SK-N-SH (cell line): ENCODE results near the gene ATP7B. TPM values are rescaled to one million over a fixed set of nuclear protein-coding genes. Genes with fewer than 3 reads are reported as not detected.

ENCODE experiments used
- CTCF ChIA-PET: fragments of 300-600, 350-600 bp; formaldehyde crosslinking; extraction: SDS; loops from one replicate; lab custom pipeline; 2021; lab: Yijun Ruan, JAX
- POLR2A ChIA-PET: fragments of 350-600 bp; sonication (Branson Sonifier 250); formaldehyde crosslinking; extraction: SDS; loops from one replicate; lab custom pipeline; 2020; ENCODE audit warnings: antibody characterized with exemption, inconsistent platforms; lab: Yijun Ruan, JAX
- DNase-seq: peaks from one replicate; pipeline ENCODE4 v3.0.0; 2012
- H2AFZ ChIP-seq: fragments of 200-600 bp; sonication (generic); 2 replicates; pipeline ENCODE4 v1.8.1; 2016; ENCODE audit warnings: antibody characterized with exemption, mild to moderate bottlenecking, low read depth
- H3F3A ChIP-seq: fragments of 200-600 bp; sonication (generic); replicated peaks from 2 replicates; pipeline ENCODE3; 2016; ENCODE audit warnings: antibody characterized with exemption, mild to moderate bottlenecking; ENCODE audit not compliant: insufficient read depth
- H3K27ac ChIP-seq, 2 experiments: fragments of 200-500 bp in 1 of 2; fragments of 200-600 bp in 1 of 2; sonication (Bioruptor generic) in 1 of 2; sonication (generic), shearing (Covaris generic) in 1 of 2; 2 replicates each; pipeline versions ENCODE4 v1.5.1 to v1.6.1; 2014 to 2016; ENCODE audit warnings: low read depth in 2 of 2, inconsistent platforms in 1 of 2, low read length in 1 of 2, mild to moderate bottlenecking in 1 of 2, mixed read lengths in 1 of 2
- H3K27me3 ChIP-seq: fragments of 200-600 bp; sonication (generic), shearing (Covaris generic); 2 replicates; pipeline ENCODE4 v1.6.1; 2016; ENCODE audit warnings: mixed run types; ENCODE audit not compliant: insufficient read depth
- H3K36me3 ChIP-seq, 2 experiments: fragments of 200-500 bp in 1 of 2; fragments of 200-600 bp in 1 of 2; sonication (Bioruptor generic) in 1 of 2; sonication (generic) in 1 of 2; replicated peaks in 1 of 2; 2 replicates each; pipeline versions ENCODE3 to v1.5.1; 2014 to 2016; ENCODE audit warnings: low read length in 1 of 2, mild to moderate bottlenecking in 1 of 2; ENCODE audit not compliant: insufficient read depth in 2 of 2, control insufficient read depth in 1 of 2
- H3K4me1 ChIP-seq, 2 experiments: fragments of 200-500 bp in 1 of 2; fragments of 200-600 bp in 1 of 2; sonication (Bioruptor generic) in 1 of 2; sonication (generic), shearing (Covaris generic) in 1 of 2; 2 replicates each; pipeline versions ENCODE4 v1.5.1 to v1.6.1; 2014 to 2016; ENCODE audit warnings: low read depth in 1 of 2, low read length in 1 of 2, mixed run types in 1 of 2; ENCODE audit not compliant: insufficient read depth in 2 of 2, control insufficient read depth in 1 of 2
- H3K4me2 ChIP-seq: fragments of 200-600 bp; sonication (generic), shearing (Covaris generic); 2 replicates; pipeline ENCODE4 v1.6.1; 2017; ENCODE audit warnings: mixed run types
- H3K4me3 ChIP-seq, 2 experiments: fragments of 200-500 bp in 1 of 2; fragments of 200-600 bp in 1 of 2; sonication (Bioruptor generic) in 1 of 2; sonication (generic), shearing (Covaris generic) in 1 of 2; 2 replicates each; pipeline versions ENCODE4 v1.5.1 to v1.8.1; 2014 to 2016; ENCODE audit warnings: low read depth in 2 of 2, inconsistent platforms in 1 of 2, low read length in 1 of 2, mild to moderate bottlenecking in 1 of 2, mixed read lengths in 1 of 2, moderate library complexity in 1 of 2
- H3K79me2 ChIP-seq: fragments of 200-600 bp; sonication (generic); 2 replicates; pipeline ENCODE4 v1.8.1; 2017; ENCODE audit warnings: mild to moderate bottlenecking; ENCODE audit not compliant: insufficient read depth
- H3K9ac ChIP-seq: fragments of 200-600 bp; sonication (generic); 2 replicates; pipeline ENCODE4 v1.6.1; 2017; ENCODE audit warnings: mixed run types
- H3K9me2 ChIP-seq: fragments of 200-600 bp; sonication (generic); 2 replicates; pipeline ENCODE4 v1.6.1; 2017; ENCODE audit warnings: mixed run types
- H3K9me3 ChIP-seq: fragments of 200-600 bp; sonication (generic); 2 replicates; pipeline ENCODE4 v1.6.1; 2017; ENCODE audit warnings: mixed run types, mild to moderate bottlenecking, moderate library complexity
- H4K20me1 ChIP-seq: fragments of 200-600 bp; sonication (generic); 2 replicates; pipeline ENCODE4 v1.6.1; 2017; ENCODE audit warnings: mild to moderate bottlenecking, mixed run types; ENCODE audit not compliant: insufficient read depth
- CHD2 ChIP-seq: fragments of 150-350 bp; IDR thresholded peaks from 2 replicates; pipeline ENCODE4 v1.6.1; 2018; ENCODE audit warnings: low read length; ENCODE audit not compliant: partially characterized antibody
- ELF1 ChIP-seq: IDR thresholded peaks from 2 replicates; pipeline ENCODE4 v1.4.0; 2012
- EP300 ChIP-seq, 2 experiments: IDR thresholded peaks; 2 replicates each; pipeline versions ENCODE4 v1.4.0 to v1.6.1; 2012; ENCODE audit warnings: borderline replicate concordance in 1 of 2, low read depth in 1 of 2, low read length in 1 of 2
- EZH2phosphoT487 ChIP-seq: fragments of 200-600 bp; sonication (generic); IDR thresholded peaks from 2 replicates; pipeline ENCODE4 v1.6.1; 2017; ENCODE audit warnings: low read depth, mixed run types, mild to moderate bottlenecking, antibody characterized with exemption, moderate library complexity, borderline replicate concordance
- FOSL2 ChIP-seq: IDR thresholded peaks from 2 replicates; pipeline ENCODE4 v1.4.0; 2012; ENCODE audit warnings: low read depth, mild to moderate bottlenecking, moderate library complexity, borderline replicate concordance
- FOXJ3 ChIP-seq: sonication (generic); formaldehyde crosslinking; IDR thresholded peaks from 2 replicates; pipeline ENCODE4 v1.5.1; 2020; ENCODE audit warnings: mild to moderate bottlenecking, missing genetic modification reagents
- GATA2 ChIP-seq: sonication (generic); formaldehyde crosslinking; IDR thresholded peaks from 2 replicates; pipeline ENCODE4 v1.5.0; 2020; ENCODE audit warnings: mild to moderate bottlenecking, missing genetic modification reagents
- JUND ChIP-seq: IDR thresholded peaks from 2 replicates; pipeline ENCODE4 v1.4.0; 2012
- NRF1 ChIP-seq: IDR thresholded peaks from 2 replicates; pipeline ENCODE4 v1.6.1; 2012; ENCODE audit warnings: low read depth, mild to moderate bottlenecking, low read length
- POLR2AphosphoS5 ChIP-seq: IDR thresholded peaks from 2 replicates; pipeline ENCODE4 v1.6.1; 2012; ENCODE audit warnings: low read depth, low read length
- RAD21 ChIP-seq: IDR thresholded peaks from 2 replicates; pipeline ENCODE4 v1.6.1; 2012; ENCODE audit warnings: mild to moderate bottlenecking, low read length
- RFX5 ChIP-seq: IDR thresholded peaks from 2 replicates; pipeline ENCODE4 v1.6.1; 2012; ENCODE audit warnings: mild to moderate bottlenecking, improper control_type of control experiment, low read length
- RXRA ChIP-seq: IDR thresholded peaks from 2 replicates; pipeline ENCODE4 v1.4.0; 2012; ENCODE audit warnings: low read depth, mild to moderate bottlenecking, borderline replicate concordance
- TAF1 ChIP-seq: IDR thresholded peaks from 2 replicates; pipeline ENCODE4 v1.6.1; 2012; ENCODE audit warnings: low read depth, mild to moderate bottlenecking, low read length, moderate library complexity, borderline replicate concordance
- TCF12 ChIP-seq: IDR thresholded peaks from 2 replicates; pipeline ENCODE4 v1.4.0; 2012
- YY1 ChIP-seq: IDR thresholded peaks from 2 replicates; pipeline ENCODE4 v1.4.0; 2012; ENCODE audit warnings: low read depth, mild to moderate bottlenecking
- WGBS: methylation state at CpG from one replicate; pipeline ENCODE4 v1.1.6; 2017; ENCODE audit warnings: low lambda C conversion rate; 5-methylcytosine and 5-hydroxymethylcytosine counted together
- polyA plus RNA-seq, 3 experiments: library from polyadenylated mRNA; depleted of rRNA; stranded (reverse); fragments of >200 nt; gene quantifications; 2 replicates each; pipeline ENCODE4 v1.2.3, GENCODE V29; 2012
- TF ChIP-seq, protein P1 (sequence below): fragments of 150-350 bp; IDR thresholded peaks from 2 replicates; pipeline ENCODE4 v1.6.1; 2016; ENCODE audit warnings: mild to moderate bottlenecking, low read depth, low read length
- TF ChIP-seq, protein P2 (sequence below): fragments of 200-600 bp; sonication (generic); IDR thresholded peaks from 2 replicates; pipeline ENCODE4 v1.6.1; 2017; ENCODE audit warnings: antibody characterized with exemption, mild to moderate bottlenecking, moderate library complexity

The ATP7B gene
- polyA plus RNA-seq, 1 of the 3 experiments (the other 2 are of a cell fraction) = 4.4 TPM

DNA sequence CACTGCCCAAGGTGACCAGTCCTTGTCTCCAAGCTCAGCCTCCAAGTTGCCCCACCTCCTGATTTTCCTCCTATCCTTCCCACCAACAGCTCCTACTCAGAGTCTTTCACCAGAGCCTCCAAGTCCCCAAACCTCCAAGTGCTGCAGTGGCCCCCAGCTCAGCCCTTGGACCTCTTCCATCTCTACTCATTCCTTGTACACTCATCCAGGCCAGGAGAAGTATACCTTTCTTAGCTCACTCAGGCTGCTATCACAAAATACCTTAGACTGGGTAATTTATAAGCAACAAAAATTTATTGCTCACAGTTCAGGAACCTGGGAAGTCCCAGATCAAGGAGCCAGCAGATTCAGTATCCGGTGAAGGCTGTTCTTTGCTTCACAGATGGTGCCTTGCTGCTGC lies 11.3 kb downstream of the ATP7B start:
- Histone ChIP-seq H3K27me3 (no peaks in the 10 kb centered on the region), H3K4me1 (no peaks in the 10 kb centered on the region; a peak in 1 of 4 replicates), H3K4me2 (no peak overlapping the region), H3K27ac (no peak overlapping the region), H3K9ac (no peak overlapping the region), H4K20me1 (no peaks in the 10 kb centered on the region), H3K36me3 (no peaks in the 10 kb centered on the region), H3K9me3 (no peaks in the 10 kb centered on the region), H3K9me2 (no peaks in the 10 kb centered on the region), H2AFZ (no peak overlapping the region), H3K79me2 (no peaks in the 10 kb centered on the region), H3K4me3 (no peak overlapping the region), H3F3A (no peaks in the 10 kb centered on the region)
- WGBS = 33% methylated on average over 1 of the region's 1 CpG
- no peak for TF ChIP-seq TCF12
- no peak for TF ChIP-seq FOSL2
- no peak for TF ChIP-seq POLR2AphosphoS5
- no peak for TF ChIP-seq JUND
- TF ChIP-seq TAF1 = no peak
- no peak for TF ChIP-seq RAD21
- no peak for TF ChIP-seq NRF1
- no peak for TF ChIP-seq EP300 (IDR thresholded peaks at IDR 0.05; ENCODE audit: borderline replicate concordance in 1 of 2, low read depth in 1 of 2, low read length in 1 of 2)
- no peak for TF ChIP-seq CHD2
- no peak for TF ChIP-seq EZH2phosphoT487
- TF ChIP-seq, protein P1, sequence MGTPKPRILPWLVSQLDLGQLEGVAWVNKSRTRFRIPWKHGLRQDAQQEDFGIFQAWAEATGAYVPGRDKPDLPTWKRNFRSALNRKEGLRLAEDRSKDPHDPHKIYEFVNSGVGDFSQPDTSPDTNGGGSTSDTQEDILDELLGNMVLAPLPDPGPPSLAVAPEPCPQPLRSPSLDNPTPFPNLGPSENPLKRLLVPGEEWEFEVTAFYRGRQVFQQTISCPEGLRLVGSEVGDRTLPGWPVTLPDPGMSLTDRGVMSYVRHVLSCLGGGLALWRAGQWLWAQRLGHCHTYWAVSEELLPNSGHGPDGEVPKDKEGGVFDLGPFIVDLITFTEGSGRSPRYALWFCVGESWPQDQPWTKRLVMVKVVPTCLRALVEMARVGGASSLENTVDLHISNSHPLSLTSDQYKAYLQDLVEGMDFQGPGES = no peak
- TF ChIP-seq FOXJ3 = no peak
- DNase-seq = no peak
- POLR2A ChIA-PET = no interaction called here
- CTCF ChIA-PET = interaction anchor here (1.2 to 3.8 kb wide), 3 partner anchors 17 to 128 kb away, joined by 3 to 35 read pairs (median 4); partner anchors contain the start of gene NEK5

DNA sequence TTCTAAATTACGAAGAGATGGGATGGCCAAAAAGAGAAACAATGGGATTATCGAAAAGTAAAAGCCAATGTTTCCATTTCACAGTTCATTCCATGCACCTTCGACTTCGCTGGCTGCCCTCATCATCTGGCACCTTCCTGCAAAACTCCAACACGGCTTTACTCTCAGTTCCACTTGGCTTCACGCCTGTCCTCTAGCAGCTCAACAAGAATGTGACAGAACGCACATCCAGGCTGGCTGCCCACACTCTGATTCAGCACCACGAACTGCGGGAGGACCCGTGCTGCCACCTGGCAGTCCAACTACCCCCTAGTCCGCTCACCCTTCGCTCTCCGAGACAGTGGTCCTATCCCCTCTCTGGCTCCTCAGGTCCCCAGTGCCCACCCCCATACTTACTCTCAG lies 11.7 kb downstream of the ATP7B start:
- TF ChIP-seq ELF1 = no peak
- no peak for TF ChIP-seq GATA2 (CRISPR knock-in tag)
- no peak for TF ChIP-seq RFX5
- TF ChIP-seq RXRA = no peak
- TF ChIP-seq YY1 = no peak
- no peak for TF ChIP-seq RAD21
- TF ChIP-seq CHD2 = no peak
- TF ChIP-seq TCF12 = no peak
- TF ChIP-seq, protein P2, sequence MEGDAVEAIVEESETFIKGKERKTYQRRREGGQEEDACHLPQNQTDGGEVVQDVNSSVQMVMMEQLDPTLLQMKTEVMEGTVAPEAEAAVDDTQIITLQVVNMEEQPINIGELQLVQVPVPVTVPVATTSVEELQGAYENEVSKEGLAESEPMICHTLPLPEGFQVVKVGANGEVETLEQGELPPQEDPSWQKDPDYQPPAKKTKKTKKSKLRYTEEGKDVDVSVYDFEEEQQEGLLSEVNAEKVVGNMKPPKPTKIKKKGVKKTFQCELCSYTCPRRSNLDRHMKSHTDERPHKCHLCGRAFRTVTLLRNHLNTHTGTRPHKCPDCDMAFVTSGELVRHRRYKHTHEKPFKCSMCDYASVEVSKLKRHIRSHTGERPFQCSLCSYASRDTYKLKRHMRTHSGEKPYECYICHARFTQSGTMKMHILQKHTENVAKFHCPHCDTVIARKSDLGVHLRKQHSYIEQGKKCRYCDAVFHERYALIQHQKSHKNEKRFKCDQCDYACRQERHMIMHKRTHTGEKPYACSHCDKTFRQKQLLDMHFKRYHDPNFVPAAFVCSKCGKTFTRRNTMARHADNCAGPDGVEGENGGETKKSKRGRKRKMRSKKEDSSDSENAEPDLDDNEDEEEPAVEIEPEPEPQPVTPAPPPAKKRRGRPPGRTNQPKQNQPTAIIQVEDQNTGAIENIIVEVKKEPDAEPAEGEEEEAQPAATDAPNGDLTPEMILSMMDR = no peak
- TF ChIP-seq, all 33 proteins: peak for 0
- Histone ChIP-seq H3K9me2 (no peaks in the 10 kb centered on the region), H3K27me3 (no peaks in the 10 kb centered on the region), H3K36me3 (no peaks in the 10 kb centered on the region), H3K9me3 (no peaks in the 10 kb centered on the region), H4K20me1 (no peaks in the 10 kb centered on the region), H3K27ac (no peak overlapping the region), H3K4me2 (no peak overlapping the region), H3F3A (no peaks in the 10 kb centered on the region), H2AFZ (no peak overlapping the region), H3K9ac (no peak overlapping the region), H3K4me3 (no peak overlapping the region), H3K79me2 (no peaks in the 10 kb centered on the region), H3K4me1 (no peaks in the 10 kb centered on the region; a peak in 1 of 4 replicates)
- CTCF ChIA-PET = interaction anchor here (1.2 to 3.8 kb wide), 4 partner anchors 17 to 155 kb away, joined by 3 to 35 read pairs (median 4); partner anchors contain the start of gene NEK5
- WGBS = 78% methylated on average over 13 of the region's 13 CpGs
- no peak for DNase-seq
- POLR2A ChIA-PET = no interaction called here
